ENCODE data around the gene WNT5A. TPM values are rescaled to one million over a fixed set of nuclear protein-coding genes. Genes with fewer than 3 reads are reported as not detected.

The WNT5A gene
- total RNA-seq, 1 experiment from 2014 or later: 1.1 TPM

DNA sequence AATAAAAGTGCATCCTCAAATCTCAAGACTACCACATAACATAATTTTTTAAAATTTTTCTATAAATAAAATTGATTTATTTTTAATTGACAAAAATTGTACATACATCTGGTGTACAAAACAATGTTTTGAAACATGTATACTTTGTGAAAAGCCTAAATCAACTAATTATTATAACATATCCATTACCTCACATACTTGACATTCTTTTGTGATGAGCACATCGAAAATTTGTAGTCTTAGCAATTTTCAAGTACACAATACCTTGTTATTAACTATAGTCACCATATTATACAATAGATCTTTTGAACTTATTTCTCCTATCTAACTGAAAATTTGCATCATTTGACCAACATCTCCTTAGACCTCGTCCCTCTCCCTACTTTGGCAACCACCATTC, 7.9 kb upstream of the WNT5A start:
- H2AK5ac ChIP-seq (ENCODE audit: insufficient read length, low read length): no peak overlapping the region
- no peak overlapping the region for H2AFZ ChIP-seq (ENCODE audit: low read length)
- H3K4me1 Mint-ChIP-seq: peaks cover 4 to 8% of the 10 kb centered on the region in 2 experiments
- H4K20me1 ChIP-seq (ENCODE audit: control insufficient read depth, insufficient read depth, insufficient read length): no peaks in the 10 kb centered on the region
- H3K18ac ChIP-seq (ENCODE audit: insufficient read length, low read depth, low read length): no peak overlapping the region
- no peaks in the 10 kb centered on the region for H3K79me1 ChIP-seq (ENCODE audit: insufficient read depth, low read depth, low read length, poor library complexity, severe bottlenecking)
- no peak overlapping the region for H2BK20ac ChIP-seq (ENCODE audit: low read depth, low read length, poor library complexity, severe bottlenecking)
- H3K9ac ChIP-seq (ENCODE audit: extremely low read depth, insufficient read length, low read length): no peak overlapping the region
- no peak overlapping the region for H4K91ac ChIP-seq (ENCODE audit: insufficient read length, low read depth, low read length)
- H3K36me3 Mint-ChIP-seq (ENCODE audit: insufficient read depth in 1 of 3, low read depth in 3 of 3): no peaks in the 10 kb centered on the region
- no peaks in the 10 kb centered on the region for H3K9me3 Mint-ChIP-seq
- no peaks in the 10 kb centered on the region for H3K79me2 ChIP-seq (ENCODE audit: insufficient read depth, low read length)
- no peak overlapping the region for H2BK12ac ChIP-seq (ENCODE audit: insufficient read length, low read depth, low read length)
- no peaks in the 10 kb centered on the region; the same call in 1 of the 2 replicates for H3K4me1 ChIP-seq (ENCODE audit: insufficient read depth, low read length)
- H2BK15ac ChIP-seq (ENCODE audit: low read depth, low read length): no peak overlapping the region
- H2BK120ac ChIP-seq (ENCODE audit: low read depth, low read length, poor library complexity, severe bottlenecking): no peak overlapping the region
- no peak overlapping the region for H3K4ac ChIP-seq (ENCODE audit: low read depth, low read length)
- H3K4me3 Mint-ChIP-seq: no peak overlapping the region
- WGBS (ENCODE audit: extremely low coverage, insufficient read length, low lambda C conversion rate): no CpG with 5 or more reads among the region's 2 CpGs
- H3K9me3 ChIP-seq (ENCODE audit: control insufficient read depth, low read depth, low read length): no peaks in the 10 kb centered on the region
- H3K23me2 ChIP-seq (ENCODE audit: insufficient read length, low read depth, low read length, poor library complexity, severe bottlenecking): no peaks in the 10 kb centered on the region
- TF ChIP-seq, protein P1, sequence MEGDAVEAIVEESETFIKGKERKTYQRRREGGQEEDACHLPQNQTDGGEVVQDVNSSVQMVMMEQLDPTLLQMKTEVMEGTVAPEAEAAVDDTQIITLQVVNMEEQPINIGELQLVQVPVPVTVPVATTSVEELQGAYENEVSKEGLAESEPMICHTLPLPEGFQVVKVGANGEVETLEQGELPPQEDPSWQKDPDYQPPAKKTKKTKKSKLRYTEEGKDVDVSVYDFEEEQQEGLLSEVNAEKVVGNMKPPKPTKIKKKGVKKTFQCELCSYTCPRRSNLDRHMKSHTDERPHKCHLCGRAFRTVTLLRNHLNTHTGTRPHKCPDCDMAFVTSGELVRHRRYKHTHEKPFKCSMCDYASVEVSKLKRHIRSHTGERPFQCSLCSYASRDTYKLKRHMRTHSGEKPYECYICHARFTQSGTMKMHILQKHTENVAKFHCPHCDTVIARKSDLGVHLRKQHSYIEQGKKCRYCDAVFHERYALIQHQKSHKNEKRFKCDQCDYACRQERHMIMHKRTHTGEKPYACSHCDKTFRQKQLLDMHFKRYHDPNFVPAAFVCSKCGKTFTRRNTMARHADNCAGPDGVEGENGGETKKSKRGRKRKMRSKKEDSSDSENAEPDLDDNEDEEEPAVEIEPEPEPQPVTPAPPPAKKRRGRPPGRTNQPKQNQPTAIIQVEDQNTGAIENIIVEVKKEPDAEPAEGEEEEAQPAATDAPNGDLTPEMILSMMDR (conservative IDR thresholded peaks at IDR 0.05): no peak
- H4K5ac ChIP-seq (ENCODE audit: insufficient read length, low read depth, low read length): no peak overlapping the region
- H3K56ac ChIP-seq (ENCODE audit: insufficient read length, low read depth, low read length): no peak overlapping the region
- no peak overlapping the region for H3K14ac ChIP-seq (ENCODE audit: insufficient read depth, low read length)
- no peak overlapping the region for H4K8ac ChIP-seq (replicated peaks; ENCODE audit: insufficient read length, low read depth, low read length)
- H3K23ac ChIP-seq (ENCODE audit: insufficient read length, low read depth, low read length): no peak overlapping the region
- H3K27ac Mint-ChIP-seq: no peak overlapping the region
- H3K27me3 ChIP-seq (ENCODE audit: insufficient read depth, low read length): peaks cover 8% of the 10 kb centered on the region; the same call in 1 of the 2 replicates
- no peak overlapping the region for H3T11ph ChIP-seq (ENCODE audit: low read length)
- no peak overlapping the region for H3K27ac ChIP-seq (ENCODE audit: insufficient read length, low read depth, low read length)
- no peak overlapping the region for H3K4me2 ChIP-seq (ENCODE audit: insufficient read depth, insufficient read length, low read length)
- no peak for DNase-seq
- H3K27me3 Mint-ChIP-seq (ENCODE audit: low read depth): peaks cover 35% of the 10 kb centered on the region
- H2BK5ac ChIP-seq (ENCODE audit: insufficient read length, low read length): no peak overlapping the region

Data from H9 (cell line).